ENCODE measurements around the gene KLK2. TPM values are rescaled to one million over a fixed set of nuclear protein-coding genes. Genes with fewer than 3 reads are reported as not detected.

KLK2 gene
- total and polyA plus RNA-seq, 8 donors = not detected

- Histone ChIP-seq H3K4me1 (peaks cover 0 to 7% of the 10 kb centered on the region in 2 donors), H3K27me3 (peaks cover 6 to 71% of the 10 kb centered on the region in 2 donors), H3K36me3 (no peaks in the 10 kb centered on the region), H3K9me3 (no peaks in the 10 kb centered on the region), H3K4me3 (no peak overlapping the region), H3K27ac (no peak overlapping the region)
- DNase-seq (no peak), ATAC-seq (no peak)
- intact Hi-C loops (cut with DNase I) = no loop called here
- no peak for TF ChIP-seq CTCF (IDR thresholded peaks at IDR 0.05)
Observed at GRCh38 chr19:50924586-50924985, 51.3 kb downstream of the KLK2 start.

- no peaks in the 10 kb centered on the region for H3K9me3 ChIP-seq
- no peaks in the 10 kb centered on the region for H3K36me3 ChIP-seq
- H3K4me3 ChIP-seq = no peak overlapping the region
- intact Hi-C loops (cut with DNase I) = no loop called here
- DNase-seq (no peak), ATAC-seq (no peak)
- peaks cover 0 to 9% of the 10 kb centered on the region in 2 donors for H3K4me1 ChIP-seq
- TF ChIP-seq CTCF (IDR thresholded peaks at IDR 0.05) = no peak
- peaks cover 6 to 71% of the 10 kb centered on the region in 2 donors for H3K27me3 ChIP-seq
- no peak overlapping the region for H3K27ac ChIP-seq
Observed at GRCh38 chr19:50925734-50926133, 52.5 kb downstream of the KLK2 start.

GRCh38 chr19:50926144-50926543 lies 52.9 kb downstream of the KLK2 start:
- peaks cover 6 to 71% of the 10 kb centered on the region in 2 donors for H3K27me3 ChIP-seq
- no peak overlapping the region for H3K4me3 ChIP-seq
- H3K4me1 ChIP-seq = peaks cover 0 to 9% of the 10 kb centered on the region in 2 donors
- DNase-seq (no peak), ATAC-seq (no peak)
- TF ChIP-seq CTCF (IDR thresholded peaks at IDR 0.05) = no peak
- H3K36me3 ChIP-seq = no peaks in the 10 kb centered on the region
- no peaks in the 10 kb centered on the region for H3K9me3 ChIP-seq
- no peak overlapping the region for H3K27ac ChIP-seq
- intact Hi-C loops (cut with DNase I) = no loop called here

GRCh38 chr19:50928831-50929230 lies 55.6 kb downstream of the KLK2 start:
- DNase-seq (no peak), ATAC-seq (no peak)
- no peaks in the 10 kb centered on the region for H3K9me3 ChIP-seq
- H3K4me3 ChIP-seq = no peak overlapping the region
- no peak for TF ChIP-seq CTCF (IDR thresholded peaks at IDR 0.05)
- H3K36me3 ChIP-seq = no peaks in the 10 kb centered on the region
- H3K27me3 ChIP-seq = peaks cover 0 to 61% of the 10 kb centered on the region in 2 donors
- H3K4me1 ChIP-seq = peaks cover 0 to 2% of the 10 kb centered on the region in 2 donors
- intact Hi-C loops (cut with DNase I) = no loop called here
- no peak overlapping the region for H3K27ac ChIP-seq

Other genes with a start within 250 kb of the KLK2 start
- 1 to 10 TPM in 1 of 2 donors, under 1 TPM in 1; 0.12 to 1.5 TPM for gene SYT3, start 233.6 kb upstream of the KLK2 start, total RNA-seq
- under 1 TPM; 0.08 to 0.92 (median 0.26) TPM for gene SYT3, start 233.6 kb upstream of the KLK2 start, polyA plus RNA-seq (ENCODE audit: insufficient read length in 6 of 6)
- gene C19orf81, start 224.0 kb upstream of the KLK2 start, total RNA-seq = 1 to 10 TPM in 1 of 2 donors, not detected in 1; 2.2 TPM
- not detected for gene C19orf81, start 224.0 kb upstream of the KLK2 start, polyA plus RNA-seq (ENCODE audit: insufficient read length in 6 of 6)
- 1 to 10 TPM in 1 of 2 donors, under 1 TPM in 1; 0.21 to 1.4 TPM for gene SHANK1, start 153.6 kb upstream of the KLK2 start, total RNA-seq
- 1 to 10 TPM; 4.2 to 7.5 (median 5.6) TPM for gene SHANK1, start 153.6 kb upstream of the KLK2 start, polyA plus RNA-seq (ENCODE audit: insufficient read length in 6 of 6)
- 10 to 100 TPM; 13.7 to 49.1 TPM for gene CLEC11A, start 150.1 kb upstream of the KLK2 start, total RNA-seq
- gene CLEC11A, start 150.1 kb upstream of the KLK2 start, polyA plus RNA-seq (ENCODE audit: insufficient read length in 6 of 6) = 10 to 100 TPM; 37.7 to 44.7 (median 40.3) TPM
- gene GPR32, start 103.0 kb upstream of the KLK2 start, total RNA-seq = not detected
- gene GPR32, start 103.0 kb upstream of the KLK2 start, polyA plus RNA-seq (ENCODE audit: insufficient read length in 6 of 6) = not detected
- not detected for gene ACP4, start 83.0 kb upstream of the KLK2 start, total RNA-seq
- under 1 TPM in 4 of 6 donors, not detected in 2; 0.12 to 0.42 (median 0.16) TPM for gene ACP4, start 83.0 kb upstream of the KLK2 start, polyA plus RNA-seq (ENCODE audit: insufficient read length in 6 of 6)
- under 1 TPM; 0.41 to 0.76 TPM for gene KLK1, start 49.7 kb upstream of the KLK2 start, total RNA-seq
- under 1 TPM; 0.29 to 0.75 (median 0.60) TPM for gene KLK1, start 49.7 kb upstream of the KLK2 start, polyA plus RNA-seq (ENCODE audit: insufficient read length in 6 of 6)
- gene KLK15, start 39.9 kb upstream of the KLK2 start, total RNA-seq = not detected
- gene KLK15, start 39.9 kb upstream of the KLK2 start, polyA plus RNA-seq (ENCODE audit: insufficient read length in 6 of 6) = not detected
- not detected for gene KLK3, start 18.5 kb upstream of the KLK2 start, total RNA-seq
- not detected for gene KLK3, start 18.5 kb upstream of the KLK2 start, polyA plus RNA-seq (ENCODE audit: insufficient read length in 6 of 6)
- not detected for gene KLK4, start 38.0 kb downstream of the KLK2 start, total RNA-seq
- gene KLK4, start 38.0 kb downstream of the KLK2 start, polyA plus RNA-seq (ENCODE audit: insufficient read length in 6 of 6) = not detected
- under 1 TPM in 1 of 2 donors, not detected in 1; 0.52 TPM for gene KLK5, start 79.6 kb downstream of the KLK2 start, total RNA-seq
- under 1 TPM; 0.21 to 0.99 (median 0.40) TPM for gene KLK5, start 79.6 kb downstream of the KLK2 start, polyA plus RNA-seq (ENCODE audit: insufficient read length in 6 of 6)
- not detected for gene KLK6, start 96.2 kb downstream of the KLK2 start, total RNA-seq
- gene KLK6, start 96.2 kb downstream of the KLK2 start, polyA plus RNA-seq (ENCODE audit: insufficient read length in 6 of 6) = under 1 TPM; 0.15 to 0.47 (median 0.29) TPM
- under 1 TPM in 1 of 2 donors, not detected in 1; 0.55 TPM for gene KLK7, start 110.5 kb downstream of the KLK2 start, total RNA-seq
- gene KLK7, start 110.5 kb downstream of the KLK2 start, polyA plus RNA-seq (ENCODE audit: insufficient read length in 6 of 6) = under 1 TPM in 3 of 6 donors, not detected in 3; 0.08 to 0.09 (median 0.08) TPM
- not detected for gene KLK8, start 128.2 kb downstream of the KLK2 start, total RNA-seq
- under 1 TPM in 1 of 6 donors, not detected in 5; 0.24 TPM for gene KLK8, start 128.2 kb downstream of the KLK2 start, polyA plus RNA-seq (ENCODE audit: insufficient read length in 6 of 6)
- 1 to 10 TPM; 1.3 to 3.4 TPM for gene KLK10, start 146.3 kb downstream of the KLK2 start, total RNA-seq
- gene KLK10, start 146.3 kb downstream of the KLK2 start, polyA plus RNA-seq (ENCODE audit: insufficient read length in 6 of 6) = 1 to 10 TPM in 2 of 6 donors, under 1 TPM in 4; 0.35 to 2.1 (median 0.68) TPM
- 1 to 10 TPM; 3.6 to 7.2 TPM for gene KLK11, start 153.2 kb downstream of the KLK2 start, total RNA-seq
- 1 to 10 TPM; 1.6 to 5.3 (median 3.2) TPM for gene KLK11, start 153.2 kb downstream of the KLK2 start, polyA plus RNA-seq (ENCODE audit: insufficient read length in 6 of 6)
- gene KLK12, start 161.6 kb downstream of the KLK2 start, total RNA-seq = under 1 TPM in 1 of 2 donors, not detected in 1; 0.39 TPM
- 1 to 10 TPM in 2 of 6 donors, under 1 TPM in 4; 0.31 to 1.3 (median 0.65) TPM for gene KLK12, start 161.6 kb downstream of the KLK2 start, polyA plus RNA-seq (ENCODE audit: insufficient read length in 6 of 6)
- gene KLK13, start 191.7 kb downstream of the KLK2 start, total RNA-seq = 1 to 10 TPM in 1 of 2 donors, under 1 TPM in 1; 0.38 to 1.8 TPM
- under 1 TPM; 0.16 to 0.56 (median 0.22) TPM for gene KLK13, start 191.7 kb downstream of the KLK2 start, polyA plus RNA-seq (ENCODE audit: insufficient read length in 6 of 6)
- under 1 TPM; 0.26 to 0.37 TPM for gene KLK14, start 209.4 kb downstream of the KLK2 start, total RNA-seq
- gene KLK14, start 209.4 kb downstream of the KLK2 start, polyA plus RNA-seq (ENCODE audit: insufficient read length in 6 of 6) = under 1 TPM in 4 of 6 donors, not detected in 2; 0.17 to 0.45 (median 0.23) TPM
- 1 to 10 TPM; 7.4 to 9.9 TPM for gene CTU1, start 235.0 kb downstream of the KLK2 start, total RNA-seq
- 1 to 10 TPM; 1.6 to 3.7 (median 2.3) TPM for gene CTU1, start 235.0 kb downstream of the KLK2 start, polyA plus RNA-seq (ENCODE audit: insufficient read length in 6 of 6)

All from left lung (tissue), 10 donors.